ENCODE measurements around the gene EPS15.

GRCh38 chr1:51346086-51346942, 172.8 kb downstream of the EPS15 start:
- TF ChIP-seq CTCF (IDR thresholded peaks at IDR 0.05 in 8 of 11, conservative IDR thresholded peaks at IDR 0.05 in 3 of 11) (no peak), POLR2A (IDR thresholded peaks at IDR 0.05) (no peak), POLR2AphosphoS5 (IDR thresholded peaks at IDR 0.05) (peak in 1 of 3 donors; percentile 25)

Data from spleen (tissue), 7 donors.